Activated CD4-positive, alpha-beta memory T cell treated with anti-CD3 and anti-CD28 coated beads for 36 hours (primary cell): ENCODE measurements around the gene PDCL2. TPM values are rescaled to one million over a fixed set of nuclear protein-coding genes. Genes with fewer than 3 reads are reported as not detected.

Experiments
- CTCF ChIA-PET: fragments of 350-600 bp; sonication (Branson Sonifier 250); formaldehyde crosslinking; loops from one replicate; lab custom pipeline; 2021; ENCODE audit warnings: antibody characterized with exemption, inconsistent platforms; lab: Charles Lee
- POLR2A ChIA-PET: fragments of 350-600 bp; sonication (Branson Sonifier 250); formaldehyde crosslinking; loops from one replicate; lab custom pipeline; 2021; ENCODE audit warnings: antibody characterized with exemption; lab: Charles Lee
- DNase-seq: peaks from one replicate; pipeline ENCODE4 v3.0.0-alpha.2; 2020
- H3K27ac Mint-ChIP-seq: one replicate; pipeline ENCODE4 v1.8.0; 2021; ENCODE audit warnings: mixed read lengths
- H3K27me3 Mint-ChIP-seq: one replicate; pipeline ENCODE4 v1.8.0; 2021; ENCODE audit warnings: mixed read lengths
- H3K36me3 Mint-ChIP-seq: one replicate; pipeline ENCODE4 v1.8.0; 2021; ENCODE audit warnings: mixed read lengths
- H3K4me1 Mint-ChIP-seq: one replicate; pipeline ENCODE4 v1.8.0; 2021; ENCODE audit warnings: low read depth, mixed read lengths
- H3K4me3 Mint-ChIP-seq: one replicate; pipeline ENCODE4 v1.8.0; 2021; ENCODE audit warnings: mild to moderate bottlenecking, mixed read lengths
- H3K9me3 Mint-ChIP-seq: one replicate; pipeline ENCODE4 v1.8.0; 2021; ENCODE audit warnings: mixed read lengths
- intact Hi-C: fragments of 100-400 bp; cut with micrococcal nuclease; formaldehyde crosslinking; loops from one replicate; pipeline ENCODE4 v1.15.1; 2023
- total RNA-seq, 2 experiments: library from RNA; stranded (reverse); gene quantifications; one replicate each; pipeline ENCODE4 v1.2.3, GENCODE V29; 2021

Gene PDCL2
- total RNA-seq, 2 experiments from 2014 or later = not detected

DNA sequence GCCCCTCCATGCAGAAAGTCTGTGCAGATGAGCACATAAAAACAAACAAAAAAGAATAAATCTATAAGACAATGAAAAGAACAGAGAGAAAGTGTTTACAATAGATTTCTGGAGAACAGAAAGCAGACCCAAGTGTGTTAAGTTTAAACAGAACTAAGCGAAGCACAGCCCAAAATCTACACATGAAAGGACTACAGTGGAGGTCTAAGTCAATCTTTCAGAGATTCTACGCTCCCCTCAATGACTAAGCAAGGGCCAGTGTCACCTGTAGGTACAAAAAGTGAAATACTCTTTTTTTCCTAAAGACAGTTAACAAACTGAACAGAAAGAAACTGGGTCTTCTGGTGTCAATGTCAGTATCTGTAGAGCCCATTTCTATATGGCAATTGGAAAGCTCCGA, 63.6 kb downstream of the PDCL2 start:
- intact Hi-C loops = no loop called here
- H3K4me1 Mint-ChIP-seq = peaks cover 16% of the 10 kb centered on the region
- peaks cover 30% of the 10 kb centered on the region for H3K36me3 Mint-ChIP-seq
- H3K4me3 Mint-ChIP-seq = no peak overlapping the region
- peaks cover 19% of the 10 kb centered on the region for H3K9me3 Mint-ChIP-seq
- no peak overlapping the region for H3K27ac Mint-ChIP-seq
- no peak for DNase-seq
- CTCF ChIA-PET = no interaction called here
- POLR2A ChIA-PET = no interaction called here
- no peaks in the 10 kb centered on the region for H3K27me3 Mint-ChIP-seq

DNA sequence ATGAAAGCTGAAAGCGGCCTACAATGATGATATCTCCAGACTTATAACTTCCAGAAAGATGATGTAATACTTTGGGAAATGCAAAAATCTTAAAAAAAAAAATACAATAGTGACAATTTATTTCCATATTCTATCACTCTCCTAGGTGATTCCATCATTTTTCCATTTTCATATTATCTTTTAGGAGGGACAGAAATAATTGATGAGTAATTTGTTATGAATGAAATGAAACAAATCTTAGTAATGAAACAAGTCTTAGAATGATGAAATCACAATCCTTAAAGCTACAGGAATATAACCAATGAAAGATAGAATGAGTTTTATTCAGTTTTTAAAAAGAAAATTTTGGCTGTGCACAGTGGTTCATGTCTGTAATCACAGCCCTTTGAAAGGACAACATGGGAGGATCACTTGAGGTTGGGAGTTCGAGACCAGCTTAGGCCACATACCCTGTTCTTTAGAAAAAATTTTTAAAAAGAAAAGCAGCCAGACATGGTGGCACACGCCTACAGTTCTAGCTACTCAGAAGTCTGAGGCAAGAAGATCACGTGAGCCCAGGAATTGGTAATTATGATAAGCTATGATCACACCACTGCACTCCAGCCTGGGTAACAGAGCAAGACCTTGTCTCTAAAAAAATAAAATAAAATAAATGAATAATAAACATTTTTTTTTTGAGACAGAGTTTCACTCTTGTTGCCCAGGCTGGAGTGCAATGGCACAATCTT, 67.0 kb downstream of the PDCL2 start:
- DNase-seq = no peak
- peaks cover 12% of the 10 kb centered on the region for H3K36me3 Mint-ChIP-seq
- H3K27ac Mint-ChIP-seq = no peak overlapping the region
- H3K4me3 Mint-ChIP-seq = no peak overlapping the region
- H3K9me3 Mint-ChIP-seq = peaks cover 4% of the 10 kb centered on the region
- ChIA-PET CTCF (no interaction called here), POLR2A (interaction anchor here (0.7 kb wide), 1 partner anchor 127 kb away, joined by 3 read pairs; no protein-coding TSS in a partner anchor)
- intact Hi-C loops = no loop called here
- H3K27me3 Mint-ChIP-seq = no peaks in the 10 kb centered on the region
- peaks cover 12% of the 10 kb centered on the region for H3K4me1 Mint-ChIP-seq

DNA sequence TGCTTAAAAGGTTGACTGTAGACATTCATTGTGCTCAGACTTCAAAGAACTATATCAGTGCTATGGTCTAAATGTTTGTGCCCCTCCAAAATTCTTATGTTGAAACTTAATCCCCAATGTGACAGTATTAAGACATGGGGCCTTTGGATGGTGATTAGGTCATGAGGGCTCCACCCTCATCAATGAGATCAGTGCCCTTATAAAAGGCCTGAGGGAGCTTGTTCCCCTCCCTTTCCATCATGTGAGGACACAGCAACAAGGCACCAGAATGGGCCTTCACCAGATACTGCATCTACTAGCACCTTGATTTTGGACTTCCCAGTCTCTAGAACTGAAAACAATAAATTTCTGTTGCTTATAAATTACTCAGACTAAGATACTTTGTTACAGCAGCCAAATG, 73.6 kb downstream of the PDCL2 start:
- Mint-ChIP-seq H3K4me1 (peaks cover 6% of the 10 kb centered on the region), H3K36me3 (peaks cover 8% of the 10 kb centered on the region), H3K27me3 (no peaks in the 10 kb centered on the region), H3K4me3 (no peak overlapping the region), H3K9me3 (peaks cover 2% of the 10 kb centered on the region), H3K27ac (no peak overlapping the region)
- intact Hi-C loops = no loop called here
- POLR2A ChIA-PET = no interaction called here
- CTCF ChIA-PET = no interaction called here
- DNase-seq = no peak

DNA sequence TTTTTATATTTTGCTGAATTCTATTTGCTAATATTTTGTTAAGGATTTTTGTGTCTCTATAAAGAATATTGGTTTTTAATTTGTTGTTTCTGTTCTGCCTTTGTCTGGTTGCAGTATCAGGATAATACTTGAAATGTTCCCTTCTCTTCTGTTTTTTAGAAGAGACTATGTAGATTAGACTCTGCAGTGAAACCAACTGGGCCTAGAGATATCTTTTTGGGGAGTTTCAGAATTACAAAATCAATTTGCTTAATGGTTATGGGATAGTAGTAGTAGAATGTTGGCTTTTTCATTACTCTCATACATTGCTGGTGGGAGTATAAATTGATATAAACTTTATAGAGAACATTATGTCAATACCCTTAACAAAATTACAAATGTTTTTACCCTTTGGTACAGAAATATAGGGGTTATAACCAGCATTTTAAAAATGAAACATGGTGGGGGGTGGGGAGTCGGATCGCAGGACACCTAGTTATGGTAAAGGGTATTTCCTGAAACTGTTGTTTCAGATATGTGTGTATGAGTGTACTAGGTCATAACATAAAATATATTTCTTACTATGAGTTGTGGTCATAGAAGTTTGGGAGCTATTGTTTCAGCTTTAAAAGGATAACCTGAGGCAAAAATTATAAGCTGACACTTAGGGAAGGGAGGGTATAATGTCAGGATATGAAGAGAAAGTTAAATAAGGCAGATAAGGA, 74.4 kb downstream of the PDCL2 start:
- peaks cover 6% of the 10 kb centered on the region for H3K4me1 Mint-ChIP-seq
- DNase-seq = no peak
- H3K27me3 Mint-ChIP-seq = no peaks in the 10 kb centered on the region
- H3K9me3 Mint-ChIP-seq = peaks cover 2% of the 10 kb centered on the region
- ChIA-PET POLR2A (no interaction called here), CTCF (no interaction called here)
- H3K36me3 Mint-ChIP-seq = peaks cover 8% of the 10 kb centered on the region
- H3K27ac Mint-ChIP-seq = no peak overlapping the region
- intact Hi-C loops = no loop called here
- no peak overlapping the region for H3K4me3 Mint-ChIP-seq

DNA sequence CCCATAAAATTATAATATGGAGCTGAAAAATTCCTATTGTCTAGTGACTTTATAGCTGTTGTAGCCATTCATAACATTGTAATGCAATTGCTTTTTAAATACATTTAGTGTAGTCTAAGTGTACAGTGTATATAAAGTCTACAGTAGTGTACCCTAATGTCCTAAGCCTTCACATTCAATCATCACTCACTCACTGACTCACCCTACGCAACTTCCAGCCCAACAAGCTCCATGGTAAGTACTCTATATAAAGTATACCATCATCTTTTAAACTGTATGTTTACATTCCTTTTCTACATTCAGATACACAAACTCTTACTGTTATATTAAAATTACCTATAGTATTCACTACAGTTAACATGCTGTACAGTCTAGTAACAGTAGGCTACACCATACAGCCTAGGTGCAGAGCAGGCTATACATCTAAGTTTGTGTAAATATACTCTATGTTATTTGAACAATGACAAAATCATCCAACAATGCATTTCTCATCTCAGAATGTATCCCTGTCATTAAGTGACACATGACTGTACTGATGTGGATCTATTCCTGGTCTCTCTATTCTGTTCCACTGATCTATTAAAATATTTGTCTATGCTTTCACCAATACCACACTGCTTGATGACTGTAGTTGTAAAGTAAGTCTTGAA, 79.0 kb downstream of the PDCL2 start:
- intact Hi-C loops = no loop called here
- DNase-seq = no peak
- no peak overlapping the region for H3K27ac Mint-ChIP-seq
- H3K4me1 Mint-ChIP-seq = peaks cover 23% of the 10 kb centered on the region
- no peaks in the 10 kb centered on the region for H3K27me3 Mint-ChIP-seq
- peaks cover 4% of the 10 kb centered on the region for H3K36me3 Mint-ChIP-seq
- no peak overlapping the region for H3K4me3 Mint-ChIP-seq
- ChIA-PET POLR2A (no interaction called here), CTCF (no interaction called here)
- H3K9me3 Mint-ChIP-seq = peaks cover 3% of the 10 kb centered on the region

DNA sequence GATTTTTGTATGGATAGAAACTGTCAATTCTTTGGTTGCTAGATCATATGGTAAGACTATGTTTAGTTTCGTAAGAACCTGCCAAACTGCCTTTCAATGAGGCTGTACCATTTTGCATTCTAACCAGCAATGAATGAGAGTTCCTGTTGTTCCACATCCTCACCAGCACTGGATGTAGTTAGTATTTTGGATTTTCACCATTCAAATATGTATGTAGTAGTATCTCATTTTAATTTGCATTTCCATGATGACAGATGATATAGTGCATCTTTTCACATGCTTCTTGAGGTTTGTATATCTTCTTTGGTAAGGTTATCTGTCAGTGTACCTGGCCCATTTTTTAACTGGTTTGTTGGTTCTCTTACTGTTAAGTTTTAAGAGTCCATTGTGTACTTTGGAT, 80.0 kb downstream of the PDCL2 start:
- no peak for DNase-seq
- Mint-ChIP-seq H3K9me3 (peaks cover 3% of the 10 kb centered on the region), H3K4me1 (peaks cover 17% of the 10 kb centered on the region), H3K27me3 (no peaks in the 10 kb centered on the region), H3K27ac (no peak overlapping the region), H3K36me3 (peaks cover 6% of the 10 kb centered on the region), H3K4me3 (no peak overlapping the region)
- CTCF ChIA-PET = no interaction called here
- intact Hi-C loops = no loop called here
- POLR2A ChIA-PET = no interaction called here

DNA sequence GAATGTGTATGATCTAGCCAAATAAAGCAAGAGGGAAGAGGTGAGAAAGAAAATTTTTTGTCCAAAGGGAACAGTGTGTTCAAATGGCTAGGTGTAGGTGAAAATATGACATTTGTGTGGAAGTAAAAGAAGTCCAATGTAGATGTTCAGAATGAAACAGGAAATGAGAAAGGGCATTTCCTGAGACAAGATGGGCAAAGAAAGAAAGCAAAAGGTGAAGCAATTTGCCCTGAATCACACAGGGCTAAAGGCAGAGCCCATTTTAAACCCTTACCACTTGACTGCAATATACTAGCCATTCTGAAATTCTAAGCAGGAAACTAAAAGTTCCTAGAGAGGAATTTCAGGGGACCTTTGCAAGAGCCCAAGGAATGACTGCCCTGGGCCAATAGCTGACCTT, 81.4 kb downstream of the PDCL2 start:
- Mint-ChIP-seq H3K36me3 (peaks cover 9% of the 10 kb centered on the region), H3K27me3 (no peaks in the 10 kb centered on the region), H3K27ac (no peak overlapping the region), H3K4me1 (peaks cover 17% of the 10 kb centered on the region), H3K9me3 (peaks cover 3% of the 10 kb centered on the region), H3K4me3 (no peak overlapping the region)
- intact Hi-C loops = no loop called here
- POLR2A ChIA-PET = no interaction called here
- no peak for DNase-seq
- CTCF ChIA-PET = no interaction called here

DNA sequence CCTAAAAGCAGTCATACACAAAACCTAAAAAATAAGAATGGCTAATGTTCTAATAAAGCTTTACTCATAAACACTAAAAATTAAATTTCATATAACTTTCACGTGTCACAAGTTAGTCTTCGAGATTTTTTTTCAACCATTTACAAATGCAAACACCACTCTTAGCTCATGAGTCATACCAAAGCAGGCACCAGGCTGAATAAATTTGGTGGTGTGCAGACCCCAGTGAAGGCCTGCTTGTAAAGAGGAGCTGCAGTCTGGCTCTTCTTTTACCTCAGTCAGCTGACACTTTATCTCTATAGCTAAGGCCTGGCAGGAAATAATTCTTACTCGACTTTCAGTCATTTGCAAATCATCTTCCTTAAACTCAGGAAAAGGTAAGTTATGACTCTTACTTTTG, 82.8 kb downstream of the PDCL2 start:
- POLR2A ChIA-PET = no interaction called here
- Mint-ChIP-seq H3K27ac (no peak overlapping the region), H3K4me1 (peaks cover 17% of the 10 kb centered on the region), H3K9me3 (peaks cover 3% of the 10 kb centered on the region), H3K4me3 (no peak overlapping the region), H3K36me3 (peaks cover 9% of the 10 kb centered on the region), H3K27me3 (no peaks in the 10 kb centered on the region)
- intact Hi-C loops = no loop called here
- no peak for DNase-seq
- CTCF ChIA-PET = no interaction called here

DNA sequence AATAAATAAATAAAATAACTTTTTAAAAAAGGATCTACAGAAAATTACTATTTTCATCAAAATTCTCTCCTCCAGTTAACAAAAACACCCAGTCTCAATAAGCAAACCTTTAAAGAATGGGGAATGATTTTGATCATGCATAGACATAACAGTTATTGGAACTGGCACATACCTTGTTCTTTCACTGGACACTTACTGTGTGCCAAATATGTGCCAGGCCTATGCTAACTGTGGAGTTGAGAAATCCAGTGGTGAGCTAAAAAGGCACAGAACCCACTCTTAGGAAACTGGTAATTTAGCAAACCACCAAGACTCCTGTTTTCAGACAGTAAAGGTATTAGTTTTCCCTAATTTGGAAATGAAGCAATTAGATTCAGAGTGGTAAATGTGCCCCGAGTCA, 84.4 kb downstream of the PDCL2 start:
- Mint-ChIP-seq H3K4me1 (peaks cover 23% of the 10 kb centered on the region), H3K27me3 (no peaks in the 10 kb centered on the region), H3K27ac (no peak overlapping the region), H3K36me3 (peaks cover 11% of the 10 kb centered on the region), H3K9me3 (peaks cover 3% of the 10 kb centered on the region), H3K4me3 (no peak overlapping the region)
- no peak for DNase-seq
- ChIA-PET CTCF (no interaction called here), POLR2A (no interaction called here)
- intact Hi-C loops = no loop called here

Other genes with a start within 250 kb of the PDCL2 start
- 10 to 100 TPM; 19.2 to 19.7 TPM for gene SRD5A3, start 246.0 kb downstream of the PDCL2 start, total RNA-seq
- 10 to 100 TPM; 50.4 to 56.8 TPM for gene TMEM165, start 196.3 kb downstream of the PDCL2 start, total RNA-seq
- 10 to 100 TPM; 10.9 to 12.0 TPM for gene CLOCK, start 45.3 kb downstream of the PDCL2 start, total RNA-seq
- under 1 TPM in 1 of 2 experiments, not detected in 1; 0.63 TPM for gene NMU, start 44.1 kb upstream of the PDCL2 start, total RNA-seq
- gene EXOC1L, start 227.5 kb upstream of the PDCL2 start, total RNA-seq = not detected